CD4-positive, alpha-beta memory T cell (primary cell): ENCODE results near the gene FDXR. TPM values are rescaled to one million over a fixed set of nuclear protein-coding genes. Genes with fewer than 3 reads are reported as not detected.

Experiments
- CTCF ChIA-PET: fragments of 350-600 bp; sonication (Branson Sonifier 250); formaldehyde crosslinking; loops from one replicate; lab custom pipeline; 2021; ENCODE audit warnings: inconsistent platforms; ENCODE audit not compliant: partially characterized antibody; lab: Charles Lee
- POLR2A ChIA-PET: fragments of 350-600 bp; sonication (Branson Sonifier 250); formaldehyde crosslinking; loops from one replicate; lab custom pipeline; 2021; ENCODE audit not compliant: partially characterized antibody; lab: Charles Lee
- DNase-seq, 5 donors: peaks; one replicate each; pipeline versions ENCODE4 v3.0.0 to v3.0.0-alpha.2; 2020 to 2022; ENCODE audit warnings: mixed read lengths in 1 of 5
- H3K27ac ChIP-seq: one replicate; pipeline ENCODE4 v1.7.0; 2013; ENCODE audit warnings: low read depth, low read length
- H3K27me3 ChIP-seq: 2 replicates; pipeline ENCODE4 v1.7.0; 2013; ENCODE audit warnings: mild to moderate bottlenecking, low read length, moderate library complexity; ENCODE audit not compliant: insufficient read depth
- H3K36me3 ChIP-seq: 2 replicates; pipeline ENCODE4 v1.7.0; 2013; ENCODE audit warnings: mild to moderate bottlenecking, low read length, moderate library complexity; ENCODE audit not compliant: insufficient read depth
- H3K4me1 ChIP-seq: 2 replicates; pipeline ENCODE4 v1.7.0; 2013; ENCODE audit warnings: mild to moderate bottlenecking, low read length, moderate library complexity; ENCODE audit not compliant: insufficient read depth
- H3K4me3 ChIP-seq, 2 donors: one replicate each; pipeline ENCODE4 v1.7.0; 2013; ENCODE audit warnings: low read length in 2 of 2, mild to moderate bottlenecking in 1 of 2
- H3K9me3 ChIP-seq, 2 donors: one replicate each; pipeline ENCODE4 v1.7.0; 2013; ENCODE audit warnings: low read length in 2 of 2, control low read depth in 1 of 2; ENCODE audit not compliant: control insufficient read depth in 1 of 2
- H3K27ac Mint-ChIP-seq, 7 donors: one replicate each; pipeline ENCODE4 v1.8.0; 2020 to 2021; ENCODE audit warnings: mixed read lengths in 7 of 7, mild to moderate bottlenecking in 6 of 7, inconsistent platforms in 3 of 7, moderate library complexity in 3 of 7
- H3K27me3 Mint-ChIP-seq, 2 donors: one replicate each; pipeline ENCODE4 v1.8.0; 2020 to 2021; ENCODE audit warnings: mixed read lengths in 2 of 2
- H3K36me3 Mint-ChIP-seq, 2 donors: one replicate each; pipeline ENCODE4 v1.8.0; 2020 to 2021; ENCODE audit warnings: mixed read lengths in 2 of 2, inconsistent platforms in 1 of 2, mild to moderate bottlenecking in 1 of 2
- H3K4me1 Mint-ChIP-seq, 4 donors: one replicate each; pipeline ENCODE4 v1.8.0; 2020 to 2021; ENCODE audit warnings: mixed read lengths in 4 of 4, mild to moderate bottlenecking in 1 of 4
- H3K4me3 Mint-ChIP-seq, 8 donors: one replicate each; pipeline ENCODE4 v1.8.0; 2020 to 2021; ENCODE audit warnings: mixed read lengths in 8 of 8, mild to moderate bottlenecking in 7 of 8, moderate library complexity in 6 of 8, inconsistent platforms in 3 of 8
- H3K9me3 Mint-ChIP-seq, 8 donors: one replicate each; pipeline ENCODE4 v1.8.0; 2020 to 2021; ENCODE audit warnings: mixed read lengths in 8 of 8, mild to moderate bottlenecking in 5 of 8, inconsistent platforms in 3 of 8, moderate library complexity in 1 of 8
- intact Hi-C: fragments of 100-400 bp; cut with micrococcal nuclease; formaldehyde crosslinking; loops from one replicate; pipeline ENCODE4 v1.15.1; 2023
- polyA plus RNA-seq, 2 donors: library from polyadenylated mRNA; unstranded; fragments of 300-500 nt; fragmentation: Illumina TruSeq; gene quantifications; one replicate each; pipeline ENCODE4 v1.2.3, GENCODE V29; 2021
- total RNA-seq, 2 experiments: library from RNA; stranded (reverse); gene quantifications; one replicate each; pipeline ENCODE4 v1.2.3, GENCODE V29; 2021

FDXR gene
- total and polyA plus RNA-seq, 4 experiments from 2014 or later, result 2.7 to 21.8 (median 10.6) TPM

GRCh38 chr17:74852237-74853047 is 20.4 kb downstream of the FDXR start:
- Histone ChIP-seq H3K27ac (no peak overlapping the region), H3K36me3 (no peaks in the 10 kb centered on the region), H3K27me3 (peaks cover 25% of the 10 kb centered on the region), H3K9me3 (no peaks in the 10 kb centered on the region), H3K4me1 (peaks cover 11% of the 10 kb centered on the region), H3K4me3 (peak overlapping the region in 1 of 2 donors; percentile 41)
- no peaks in the 10 kb centered on the region for H3K36me3 Mint-ChIP-seq
- H3K4me1 Mint-ChIP-seq, result peaks cover 3 to 19% (median 6%) of the 10 kb centered on the region in 4 donors
- POLR2A ChIA-PET, result interaction anchor here (2.8 kb wide), 1 partner anchor 10 kb away, joined by 6 read pairs; no protein-coding TSS in a partner anchor
- peak; percentile 60 to 80 (median 71) for DNase-seq
- intact Hi-C loops, result loop anchor here (1.0 kb wide), 1 partner anchor 21 kb away; no protein-coding TSS in a partner anchor
- H3K9me3 Mint-ChIP-seq, result peaks cover 0 to 2% (median 0%) of the 10 kb centered on the region in 8 donors
- CTCF ChIA-PET, result interaction anchor here (1.1 kb wide), 2 partner anchors 10 to 13 kb away, joined by 3 read pairs; no protein-coding TSS in a partner anchor
- H3K27ac Mint-ChIP-seq, result peak overlapping the region in 2 of 7 donors; percentile 24 to 72
- peak overlapping the region; percentile 75 to 84 (median 78) for H3K4me3 Mint-ChIP-seq
- peaks cover 19 to 50% of the 10 kb centered on the region in 2 donors for H3K27me3 Mint-ChIP-seq

- DNase-seq, result no peak
- Mint-ChIP-seq H3K36me3 (no peaks in the 10 kb centered on the region), H3K27me3 (peaks cover 17 to 43% of the 10 kb centered on the region in 2 donors), H3K9me3 (peaks cover 0 to 2% (median 0%) of the 10 kb centered on the region in 8 donors), H3K27ac (no peak overlapping the region), H3K4me3 (no peak overlapping the region), H3K4me1 (peaks cover 3 to 19% (median 6%) of the 10 kb centered on the region in 4 donors)
- H3K9me3 ChIP-seq, result no peaks in the 10 kb centered on the region
- H3K4me1 ChIP-seq, result peaks cover 11% of the 10 kb centered on the region
- no peaks in the 10 kb centered on the region for H3K36me3 ChIP-seq
- CTCF ChIA-PET, result interaction anchor here (1.1 kb wide), 1 partner anchor 14 kb away, joined by 3 read pairs; no protein-coding TSS in a partner anchor
- no peak overlapping the region for H3K4me3 ChIP-seq
- POLR2A ChIA-PET, result interaction anchor here (2.8 kb wide), 1 partner anchor 11 kb away, joined by 6 read pairs; no protein-coding TSS in a partner anchor
- intact Hi-C loops, result loop anchor here (1.0 kb wide), 1 partner anchor 22 kb away; no protein-coding TSS in a partner anchor
- no peak overlapping the region for H3K27ac ChIP-seq
- peaks cover 18% of the 10 kb centered on the region for H3K27me3 ChIP-seq
Observed at GRCh38 chr17:74851612-74852236, 21.1 kb downstream of the FDXR start.

- H3K4me1 ChIP-seq, result peaks cover 11% of the 10 kb centered on the region
- Mint-ChIP-seq H3K4me1 (peaks cover 3 to 19% (median 6%) of the 10 kb centered on the region in 4 donors), H3K9me3 (peaks cover 0 to 2% (median 0%) of the 10 kb centered on the region in 8 donors), H3K27me3 (peaks cover 15 to 36% of the 10 kb centered on the region in 2 donors), H3K36me3 (no peaks in the 10 kb centered on the region), H3K4me3 (peak overlapping the region in 2 of 8 donors; percentile 26 to 27), H3K27ac (no peak overlapping the region)
- intact Hi-C loops, result no loop called here
- no peak overlapping the region for H3K4me3 ChIP-seq
- H3K27me3 ChIP-seq, result peaks cover 17% of the 10 kb centered on the region
- no peaks in the 10 kb centered on the region for H3K9me3 ChIP-seq
- CTCF ChIA-PET, result interaction anchor here (0.6 kb wide), 1 partner anchor 314 kb away, joined by 3 read pairs; no protein-coding TSS in a partner anchor
- no peaks in the 10 kb centered on the region for H3K36me3 ChIP-seq
- H3K27ac ChIP-seq, result no peak overlapping the region
- no peak for DNase-seq
- POLR2A ChIA-PET, result interaction anchor here (2.8 kb wide), 1 partner anchor 12 kb away, joined by 6 read pairs; no protein-coding TSS in a partner anchor
Observed at GRCh38 chr17:74850914-74851313, 21.9 kb downstream of the FDXR start.

GRCh38 chr17:74850310-74850709 is 22.5 kb downstream of the FDXR start:
- peak overlapping the region in 1 of 7 donors; percentile 58 for H3K27ac Mint-ChIP-seq
- peaks cover 3 to 19% (median 6%) of the 10 kb centered on the region in 4 donors for H3K4me1 Mint-ChIP-seq
- DNase-seq, result no peak
- ChIA-PET POLR2A (interaction anchor here (2.8 kb wide), 1 partner anchor 12 kb away, joined by 6 read pairs; no protein-coding TSS in a partner anchor), CTCF (interaction anchor here (0.6 kb wide), 1 partner anchor 314 kb away, joined by 3 read pairs; no protein-coding TSS in a partner anchor)
- no peak overlapping the region for H3K4me3 Mint-ChIP-seq
- no peaks in the 10 kb centered on the region for H3K36me3 Mint-ChIP-seq
- peaks cover 15% of the 10 kb centered on the region for H3K27me3 ChIP-seq
- intact Hi-C loops, result no loop called here
- peaks cover 10 to 30% of the 10 kb centered on the region in 2 donors for H3K27me3 Mint-ChIP-seq
- H3K4me1 ChIP-seq, result peaks cover 11% of the 10 kb centered on the region
- peaks cover 0 to 2% (median 0%) of the 10 kb centered on the region in 8 donors for H3K9me3 Mint-ChIP-seq
- no peaks in the 10 kb centered on the region for H3K36me3 ChIP-seq
- no peaks in the 10 kb centered on the region for H3K9me3 ChIP-seq
- H3K4me3 ChIP-seq, result no peak overlapping the region
- no peak overlapping the region for H3K27ac ChIP-seq

- Mint-ChIP-seq H3K27me3 (peaks cover 6 to 17% of the 10 kb centered on the region in 2 donors), H3K9me3 (peaks cover 0 to 2% (median 0%) of the 10 kb centered on the region in 8 donors), H3K36me3 (no peaks in the 10 kb centered on the region), H3K27ac (no peak overlapping the region), H3K4me3 (no peak overlapping the region), H3K4me1 (peaks cover 3 to 19% (median 6%) of the 10 kb centered on the region in 4 donors)
- peaks cover 11% of the 10 kb centered on the region for H3K4me1 ChIP-seq
- H3K4me3 ChIP-seq, result no peak overlapping the region
- POLR2A ChIA-PET, result interaction anchor here (1.7 kb wide), 1 partner anchor 24 kb away, joined by 6 read pairs; the partner anchor contains the start of gene FDXR
- CTCF ChIA-PET, result no interaction called here
- no peak overlapping the region for H3K27ac ChIP-seq
- no peak for DNase-seq
- no peaks in the 10 kb centered on the region for H3K9me3 ChIP-seq
- intact Hi-C loops, result no loop called here
- H3K27me3 ChIP-seq, result peaks cover 2% of the 10 kb centered on the region
- no peaks in the 10 kb centered on the region for H3K36me3 ChIP-seq
Observed at GRCh38 chr17:74848656-74849399, 24.0 kb downstream of the FDXR start.

GRCh38 chr17:74846621-74847020 is 26.2 kb downstream of the FDXR start:
- Mint-ChIP-seq H3K4me3 (no peak overlapping the region), H3K27ac (no peak overlapping the region), H3K9me3 (peaks cover 0 to 2% (median 0%) of the 10 kb centered on the region in 8 donors), H3K27me3 (peaks cover 6 to 12% of the 10 kb centered on the region in 2 donors), H3K4me1 (peaks cover 0 to 11% (median 5%) of the 10 kb centered on the region in 4 donors), H3K36me3 (no peaks in the 10 kb centered on the region)
- intact Hi-C loops, result no loop called here
- Histone ChIP-seq H3K4me1 (no peaks in the 10 kb centered on the region), H3K27me3 (no peaks in the 10 kb centered on the region), H3K36me3 (no peaks in the 10 kb centered on the region), H3K9me3 (no peaks in the 10 kb centered on the region), H3K27ac (no peak overlapping the region), H3K4me3 (no peak overlapping the region)
- ChIA-PET POLR2A (no interaction called here), CTCF (interaction anchor here (1.2 to 1.3 kb wide), 2 partner anchors 16 to 76 kb away, joined by 3 to 4 read pairs; no protein-coding TSS in a partner anchor)
- no peak for DNase-seq
